ENCODE data around the gene DCLRE1C.

- TF ChIP-seq EGR1 (IDR thresholded peaks at IDR 0.05; ENCODE audit: low read depth in 2 of 2) (no peak), CTCF (IDR thresholded peaks at IDR 0.05; ENCODE audit: low read depth, low read length, missing input control) (no peak), JUND (IDR thresholded peaks at IDR 0.05) (no peak), REST (IDR thresholded peaks at IDR 0.05) (no peak), SP1 (IDR thresholded peaks at IDR 0.05) (no peak), RAD21 (IDR thresholded peaks at IDR 0.05) (no peak), ZBTB33 (IDR thresholded peaks at IDR 0.05) (no peak)
Observed at GRCh38 chr10:14952851-14953423, 959 bp downstream of the DCLRE1C start.
